Activated CD8-positive, alpha-beta memory T cell treated with anti-CD3 and anti-CD28 coated beads for 36 hours (primary cell): ENCODE measurements around the gene MKI67. TPM values are rescaled to one million over a fixed set of nuclear protein-coding genes. Genes with fewer than 3 reads are reported as not detected.
"Not testable (repeated sequence)": the region's sequence is repeated elsewhere in the genome, so short reads cannot be mapped to it uniquely, and the experiment has no call there.

Source experiments
- CTCF ChIA-PET: fragments of 350-600 bp; sonication (Branson Sonifier 250); formaldehyde crosslinking; loops from one replicate; lab custom pipeline; 2021; ENCODE audit warnings: antibody characterized with exemption; lab: Charles Lee
- POLR2A ChIA-PET: fragments of 350-600 bp; sonication (Branson Sonifier 250); formaldehyde crosslinking; loops from one replicate; lab custom pipeline; 2021; ENCODE audit warnings: antibody characterized with exemption; lab: Charles Lee
- total RNA-seq, 2 experiments: library from RNA; stranded (reverse); gene quantifications; one replicate each; pipeline ENCODE4 v1.2.3, GENCODE V29; 2021

MKI67 gene
- total RNA-seq, 2 experiments from 2014 or later, result 129 to 135 TPM

GRCh38 chr10:128152741-128153580 lies 26.7 kb upstream of the MKI67 start:
- CTCF ChIA-PET, result interaction anchor here (0.6 to 2.3 kb wide), 5 partner anchors 11 to 246 kb away, joined by 3 to 7 read pairs (median 3); partner anchors contain the start of gene PTPRE
- POLR2A ChIA-PET, result no interaction called here

- ChIA-PET POLR2A (no interaction called here), CTCF (interaction anchor here (0.5 to 3.2 kb wide), 15 partner anchors 10 to 1948 kb away, joined by 3 to 11 read pairs (median 4); partner anchors contain the start of gene PTPRE)
Measured at GRCh38 chr10:128151031-128151430, 24.8 kb upstream of the MKI67 start.

GRCh38 chr10:128150561-128150960 lies 24.3 kb upstream of the MKI67 start:
- ChIA-PET POLR2A (no interaction called here), CTCF (interaction anchor here (0.5 to 3.2 kb wide), 15 partner anchors 11 to 1948 kb away, joined by 3 to 11 read pairs (median 4); partner anchors contain the start of gene PTPRE)

GRCh38 chr10:128150045-128150493 lies 23.8 kb upstream of the MKI67 start:
- CTCF ChIA-PET, result interaction anchor here (0.7 to 3.2 kb wide), 16 partner anchors 11 to 244 kb away, joined by 3 to 11 read pairs (median 4); partner anchors contain the start of gene PTPRE
- POLR2A ChIA-PET, result no interaction called here

GRCh38 chr10:128149267-128150014 lies 23.2 kb upstream of the MKI67 start:
- CTCF ChIA-PET, result interaction anchor here (1.0 to 3.2 kb wide), 6 partner anchors 21 to 137 kb away, joined by 3 to 11 read pairs (median 4); no protein-coding TSS in a partner anchor
- POLR2A ChIA-PET, result interaction anchor here (0.5 to 0.6 kb wide), 2 partner anchors 65 to 101 kb away, joined by 3 to 4 read pairs; no protein-coding TSS in a partner anchor

GRCh38 chr10:128147669-128148068 lies 21.4 kb upstream of the MKI67 start:
- CTCF ChIA-PET, result no interaction called here
- POLR2A ChIA-PET, result no interaction called here

GRCh38 chr10:128147064-128147463 lies 20.8 kb upstream of the MKI67 start:
- ChIA-PET POLR2A (no interaction called here), CTCF (interaction anchor here (1.3 kb wide), 1 partner anchor 69 kb away, joined by 3 read pairs; no protein-coding TSS in a partner anchor)

- POLR2A ChIA-PET, result no interaction called here
- CTCF ChIA-PET, result interaction anchor here (0.8 to 1.5 kb wide), 2 partner anchors 80 to 109 kb away, joined by 3 to 5 read pairs; no protein-coding TSS in a partner anchor
Measured at GRCh38 chr10:128144547-128144946, 18.3 kb upstream of the MKI67 start.

GRCh38 chr10:128143531-128143930 lies 17.3 kb upstream of the MKI67 start:
- ChIA-PET POLR2A (no interaction called here), CTCF (interaction anchor here (1.0 kb wide), 1 partner anchor 107 kb away, joined by 3 read pairs; no protein-coding TSS in a partner anchor)

- ChIA-PET POLR2A (no interaction called here), CTCF (no interaction called here)
Measured at GRCh38 chr10:128140425-128140824, 14.2 kb upstream of the MKI67 start.

- CTCF ChIA-PET, result interaction anchor here (0.9 kb wide), 1 partner anchor 74 kb away, joined by 3 read pairs; no protein-coding TSS in a partner anchor
- POLR2A ChIA-PET, result not testable (repeated sequence)
Measured at GRCh38 chr10:128138429-128138828, 12.2 kb upstream of the MKI67 start.

GRCh38 chr10:128137877-128138276 lies 11.7 kb upstream of the MKI67 start:
- ChIA-PET POLR2A (no interaction called here), CTCF (interaction anchor here (0.9 kb wide), 1 partner anchor 74 kb away, joined by 3 read pairs; no protein-coding TSS in a partner anchor)

- ChIA-PET CTCF (interaction anchor here (0.7 kb wide), 1 partner anchor 22 kb away, joined by 3 read pairs; no protein-coding TSS in a partner anchor), POLR2A (no interaction called here)
Measured at GRCh38 chr10:128130051-128130450, 3.8 kb upstream of the MKI67 start.

GRCh38 chr10:128128582-128128981 lies 2.4 kb upstream of the MKI67 start:
- CTCF ChIA-PET, result interaction anchor here (0.6 kb wide), 1 partner anchor 43 kb away, joined by 3 read pairs; no protein-coding TSS in a partner anchor
- POLR2A ChIA-PET, result no interaction called here

- ChIA-PET POLR2A (interaction anchor here (0.8 to 1.4 kb wide), 3 partner anchors 56 to 78 kb away, joined by 4 to 5 read pairs (median 4); no protein-coding TSS in a partner anchor), CTCF (no interaction called here)
Measured at GRCh38 chr10:128125416-128125943, 743 bp downstream of the MKI67 start.

- CTCF ChIA-PET, result no interaction called here
- POLR2A ChIA-PET, result interaction anchor here (0.8 to 1.4 kb wide), 2 partner anchors 10 to 61 kb away, joined by 3 to 5 read pairs; no protein-coding TSS in a partner anchor
Measured at GRCh38 chr10:128124813-128125403, 1.3 kb downstream of the MKI67 start.

GRCh38 chr10:128123846-128124245 lies 2.4 kb downstream of the MKI67 start:
- CTCF ChIA-PET, result interaction anchor here (0.8 kb wide), 1 partner anchor 55 kb away, joined by 3 read pairs; no protein-coding TSS in a partner anchor
- POLR2A ChIA-PET, result no interaction called here

- POLR2A ChIA-PET, result no interaction called here
- CTCF ChIA-PET, result no interaction called here
Measured at GRCh38 chr10:128122931-128123330, 3.3 kb downstream of the MKI67 start.
